HG02678 (cell line): Measurements from ENCODE around the gene CNKSR3.

Experiments used
- ATAC-seq: cut with Tn5 transposase; IDR thresholded peaks from one replicate; pipeline ENCODE4 v1.9.1; 2021; ENCODE audit warnings: mild to moderate bottlenecking, moderate library complexity; ENCODE audit not compliant: unreplicated experiment

Gene CNKSR3

DNA sequence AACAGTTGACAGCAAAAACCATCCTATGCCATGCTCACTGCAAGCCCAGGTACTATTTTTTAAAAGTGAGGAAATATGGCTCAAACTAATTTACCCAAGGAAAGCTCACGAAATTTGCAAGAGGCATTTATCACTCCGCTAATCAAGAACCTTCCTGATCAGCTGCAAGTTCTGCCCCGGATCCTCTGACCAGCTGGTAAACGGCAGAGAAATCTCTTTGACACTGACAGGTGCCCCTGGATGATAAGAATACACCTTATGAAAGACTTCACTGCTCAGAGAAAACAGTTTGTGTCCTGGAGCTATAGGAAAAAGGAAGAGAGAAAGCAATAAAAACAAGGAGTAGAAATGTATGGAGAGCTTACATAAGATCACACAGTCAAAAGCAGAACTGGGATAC is 6.4 kb downstream of the CNKSR3 start:
- no peak for ATAC-seq

DNA sequence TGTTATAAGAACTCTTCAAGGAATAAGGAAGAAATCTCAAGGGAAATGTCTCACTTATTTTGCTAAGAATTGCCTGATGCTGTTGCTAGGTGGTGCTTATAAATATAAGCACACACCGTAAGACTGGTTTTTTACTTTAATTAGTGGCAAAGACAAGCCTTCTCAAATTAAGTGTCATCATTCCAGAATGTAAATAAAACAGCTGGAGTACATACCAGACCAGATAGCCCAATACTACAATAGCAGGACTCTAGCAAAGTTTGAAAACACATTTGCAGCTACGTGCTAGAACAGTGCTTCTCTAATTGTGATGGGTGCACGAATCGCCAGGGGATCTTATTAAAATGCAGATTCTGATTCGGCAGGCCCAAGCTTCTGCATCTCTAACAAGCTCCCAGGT is 6.8 kb downstream of the CNKSR3 start:
- ATAC-seq, result no peak

DNA sequence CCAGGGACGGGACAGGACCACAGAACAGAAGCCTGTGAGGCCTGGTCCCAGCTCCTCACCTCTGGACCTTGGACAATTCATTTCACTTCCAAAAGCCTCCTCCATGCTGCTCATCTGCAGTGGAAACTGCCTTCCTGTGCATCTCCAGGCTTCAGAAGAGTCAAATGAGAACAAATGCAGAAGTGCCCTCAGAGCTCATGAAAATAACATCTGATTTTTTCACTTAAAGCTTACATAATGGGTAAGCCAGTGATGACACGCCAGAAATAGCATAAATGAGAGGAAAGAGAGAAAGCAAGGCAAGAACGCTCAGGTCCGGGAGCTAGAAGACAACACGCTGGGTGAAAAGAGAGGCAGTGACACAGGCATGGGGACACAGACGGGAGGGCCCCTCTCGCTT is 7.9 kb downstream of the CNKSR3 start:
- ATAC-seq, result no peak

DNA sequence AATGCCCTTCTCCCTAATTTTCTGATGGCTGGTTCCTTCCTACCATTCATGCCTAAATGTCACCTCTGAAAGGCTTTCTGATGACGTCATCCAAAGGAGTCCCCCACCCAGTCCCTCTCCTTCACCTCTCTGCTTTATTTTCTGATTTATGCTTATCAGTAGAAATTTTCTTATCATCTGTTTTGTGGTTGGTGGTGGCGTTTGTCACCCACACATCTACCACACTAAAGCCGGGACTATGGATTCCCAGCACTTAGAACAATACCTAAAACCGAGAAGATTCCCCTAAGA is 9.0 kb downstream of the CNKSR3 start:
- ATAC-seq, result no peak

DNA sequence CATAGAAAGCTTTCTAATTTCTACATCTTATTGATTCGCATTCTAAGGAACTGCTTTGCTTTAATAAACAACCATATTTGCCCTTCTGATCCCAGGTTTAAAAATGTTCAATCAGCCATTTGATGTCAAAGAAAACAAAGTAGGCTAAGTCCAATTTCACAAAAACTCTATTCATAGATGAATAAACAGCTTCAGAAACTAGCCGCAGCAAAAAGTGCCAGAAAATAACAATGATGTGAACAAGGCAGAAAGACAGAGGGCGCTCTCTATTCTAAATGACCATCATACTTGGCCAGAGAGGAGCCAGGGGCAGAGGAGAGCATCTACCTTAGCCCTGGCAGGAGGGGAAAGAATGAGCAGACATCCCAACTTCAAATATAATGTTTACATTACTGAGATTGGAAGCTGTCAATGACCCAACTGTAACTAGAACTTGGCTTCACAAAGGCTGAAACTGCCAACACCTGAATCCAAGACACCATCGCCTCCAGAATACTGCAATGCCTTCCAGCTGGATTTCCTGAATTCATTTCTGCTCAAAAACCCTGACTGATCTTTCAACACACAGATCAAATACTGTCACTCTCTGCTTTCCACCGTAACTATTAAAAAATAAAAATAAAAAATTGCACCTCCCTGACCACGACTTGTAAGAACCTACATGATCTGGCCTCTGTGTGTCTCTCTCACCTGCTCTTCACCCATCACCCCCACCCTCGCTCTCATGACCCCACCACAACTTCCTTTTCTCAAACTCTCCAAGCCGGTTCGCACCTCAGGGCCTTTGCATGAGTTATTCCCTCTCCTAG is 9.5 kb downstream of the CNKSR3 start:
- no peak for ATAC-seq

DNA sequence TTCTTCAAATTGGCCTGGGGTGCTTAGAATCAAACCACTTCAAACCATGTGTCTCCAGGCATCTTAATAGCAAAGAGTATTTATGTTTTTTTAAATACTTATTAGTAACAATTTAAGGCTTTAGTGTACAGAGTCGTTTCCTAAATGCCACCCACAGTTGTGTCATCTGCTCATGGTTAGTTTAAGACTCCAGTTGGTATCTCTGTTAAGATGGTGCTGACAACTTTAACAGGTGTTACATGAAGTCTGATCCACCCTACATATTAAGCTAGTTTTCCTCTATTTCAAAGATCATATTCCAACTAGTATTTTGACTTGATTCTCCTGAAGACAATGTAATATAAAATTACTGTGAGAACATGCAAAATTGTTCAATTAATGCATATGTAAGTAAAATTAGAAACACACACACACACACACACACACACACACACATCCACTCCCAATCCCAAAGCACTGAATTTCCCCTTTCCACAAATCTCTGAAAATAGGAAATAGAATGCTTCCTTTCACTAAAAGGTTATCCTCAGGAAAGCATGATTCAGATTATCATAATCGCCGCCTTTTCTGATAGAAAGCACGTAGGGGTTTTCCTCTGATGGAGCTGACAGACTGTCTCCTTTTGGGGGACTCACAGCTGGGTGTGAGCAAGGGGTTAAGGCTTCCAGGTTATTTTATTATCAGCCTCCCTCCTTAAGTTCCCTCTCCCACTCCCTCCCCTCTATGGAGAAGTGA is 10.5 kb downstream of the CNKSR3 start:
- no peak for ATAC-seq

DNA sequence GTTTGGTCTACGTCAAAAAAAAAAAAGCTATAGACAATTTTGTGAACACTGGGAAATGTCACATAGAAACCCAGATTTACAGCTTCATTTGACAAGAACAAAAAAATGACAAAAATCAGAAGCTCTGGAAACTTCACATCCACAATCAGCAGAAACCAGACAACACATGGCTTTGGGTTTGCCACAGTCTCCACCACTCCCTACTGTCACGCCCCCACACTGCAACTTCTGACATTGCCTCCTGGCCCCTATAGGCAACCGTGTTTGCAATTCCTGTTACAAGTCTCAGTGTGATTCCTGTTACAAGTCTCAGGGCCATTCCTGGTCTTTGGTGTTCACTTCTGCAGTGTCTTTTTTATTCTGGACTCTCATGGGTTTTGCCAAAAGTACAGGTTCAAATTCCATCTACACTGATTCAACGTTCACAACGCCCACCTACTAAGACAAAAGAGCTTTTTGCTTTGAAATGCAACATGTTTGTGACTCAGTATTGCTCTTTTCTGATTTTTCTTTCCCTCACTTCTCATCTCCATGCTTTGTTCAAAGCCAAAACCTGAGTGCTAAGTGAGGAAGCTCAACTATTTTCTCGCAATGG is 12.0 kb downstream of the CNKSR3 start:
- no peak for ATAC-seq

DNA sequence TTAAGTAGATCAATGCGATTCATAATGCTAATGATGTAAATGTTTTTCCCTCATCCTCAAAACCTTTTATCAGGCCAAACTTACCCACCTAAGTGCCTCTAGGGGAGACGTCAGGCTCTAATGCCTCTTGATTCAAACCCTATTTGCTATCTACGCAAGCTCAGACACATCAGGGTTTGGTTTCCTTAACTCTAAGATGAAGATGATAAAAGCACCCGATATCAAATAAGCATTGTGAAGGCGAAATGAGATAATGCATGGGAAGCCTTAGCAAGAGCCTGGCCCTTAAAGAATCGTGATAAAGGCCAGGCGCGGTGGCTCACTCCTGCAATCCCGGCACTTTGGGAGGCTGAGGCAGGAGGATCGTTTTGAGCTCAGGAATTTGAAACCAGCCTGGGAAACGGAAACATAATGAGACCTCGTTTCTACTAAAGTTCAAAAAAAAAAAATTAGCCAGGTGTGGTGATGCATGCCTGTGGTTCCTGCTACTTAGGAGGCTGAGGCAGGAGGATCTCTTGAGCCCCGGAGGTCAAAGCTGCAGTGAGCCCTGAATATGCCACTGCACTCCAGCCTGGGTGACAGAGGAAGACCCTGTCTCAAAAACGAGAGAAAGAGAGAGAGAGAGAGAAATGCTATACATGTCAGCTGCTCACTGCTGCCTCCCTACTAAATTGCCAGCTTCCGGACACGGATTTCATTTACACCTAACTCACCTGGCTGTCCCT is 13.5 kb downstream of the CNKSR3 start:
- no peak for ATAC-seq

DNA sequence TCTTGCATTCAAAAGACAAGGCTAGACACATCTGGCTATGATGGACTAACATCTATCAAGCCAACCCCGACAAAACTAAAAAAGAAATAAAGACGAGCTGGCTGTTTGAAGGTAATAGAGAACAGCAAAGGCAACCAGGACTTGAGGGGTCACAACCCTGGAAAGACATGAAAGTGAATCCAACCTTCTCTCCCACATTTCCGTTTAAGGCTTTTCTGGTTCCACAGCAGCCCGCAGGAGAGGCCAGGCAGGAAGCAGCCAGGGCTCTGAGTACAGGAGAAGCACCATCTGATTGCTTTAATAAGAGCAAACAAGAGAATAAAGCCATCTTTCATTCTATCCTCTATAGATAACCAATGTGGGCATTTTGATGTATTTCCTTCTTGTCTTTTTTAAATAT is 14.3 kb downstream of the CNKSR3 start:
- no peak for ATAC-seq

DNA sequence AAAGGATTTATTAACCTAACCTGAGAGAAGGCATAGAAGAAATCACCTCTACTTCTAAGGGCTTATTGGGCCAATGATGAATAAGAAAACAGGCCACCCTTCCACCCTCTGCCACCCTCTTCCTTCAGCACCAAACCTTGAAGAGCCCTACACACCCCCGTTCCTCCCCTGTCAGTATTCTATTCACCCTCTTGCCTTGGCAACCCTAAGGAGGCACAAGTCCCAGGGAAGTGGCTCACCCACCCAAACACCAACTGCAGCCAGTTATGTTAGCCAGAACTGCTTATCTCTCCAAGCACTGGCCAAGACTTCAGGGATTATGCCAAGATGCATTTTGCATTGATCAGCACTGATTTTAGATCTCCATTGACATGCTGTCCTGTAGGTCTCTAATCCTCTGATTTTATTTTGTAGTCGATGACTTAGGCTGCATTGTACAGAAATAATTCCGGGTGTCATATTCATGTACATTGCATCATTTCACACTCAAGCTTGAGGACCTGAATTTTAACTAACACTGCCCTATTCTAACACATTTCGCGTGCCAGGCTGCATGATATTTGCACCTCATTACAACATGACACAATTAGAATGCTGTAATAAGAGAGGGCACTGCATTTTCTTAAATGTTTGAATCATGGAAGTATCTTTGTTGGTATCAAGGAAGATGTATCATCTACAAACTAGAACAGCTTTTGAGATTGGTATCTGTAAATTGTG is 15.7 kb downstream of the CNKSR3 start:
- ATAC-seq, result no peak

DNA sequence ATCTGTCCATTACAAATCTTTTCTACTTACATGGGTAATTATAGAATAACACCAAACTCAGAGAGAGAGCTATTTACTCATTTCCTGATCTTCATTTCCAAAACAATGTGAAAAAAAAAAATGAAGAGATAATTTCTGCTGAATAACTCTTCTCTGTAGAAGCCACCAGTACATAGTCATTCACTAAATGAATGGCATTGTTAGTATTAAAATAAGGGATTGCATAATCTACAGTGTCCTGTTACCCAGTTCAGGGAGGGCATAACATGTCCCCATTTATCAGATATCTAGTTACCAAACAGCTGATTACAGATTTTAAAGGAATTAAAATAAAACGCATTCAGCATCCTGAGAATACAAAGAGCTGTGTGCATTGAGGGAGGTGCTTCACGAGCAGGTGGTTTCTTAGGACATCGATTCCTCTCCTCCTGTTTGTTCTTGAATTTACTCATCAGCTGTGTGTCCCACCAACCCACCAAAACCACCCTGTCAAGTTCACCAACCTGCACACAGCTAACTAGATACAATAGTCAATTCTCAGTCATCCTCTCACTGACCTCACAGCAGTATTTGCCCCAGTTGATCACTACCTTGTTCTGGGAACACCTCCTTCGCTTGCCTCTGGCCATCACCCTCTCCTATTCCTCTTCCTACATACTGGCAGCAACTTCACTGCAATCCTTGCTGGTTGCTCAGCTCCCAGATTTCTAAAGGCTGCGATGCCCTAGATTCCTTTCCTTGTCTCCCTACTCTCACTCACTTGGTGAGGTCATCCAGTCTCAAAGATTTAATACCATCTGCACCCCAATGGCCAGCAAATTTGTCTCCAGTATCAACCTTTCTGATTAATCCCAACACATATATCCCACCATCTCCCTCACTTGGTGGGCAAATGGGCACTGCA is 18.7 kb downstream of the CNKSR3 start:
- peak; percentile 52 for ATAC-seq

DNA sequence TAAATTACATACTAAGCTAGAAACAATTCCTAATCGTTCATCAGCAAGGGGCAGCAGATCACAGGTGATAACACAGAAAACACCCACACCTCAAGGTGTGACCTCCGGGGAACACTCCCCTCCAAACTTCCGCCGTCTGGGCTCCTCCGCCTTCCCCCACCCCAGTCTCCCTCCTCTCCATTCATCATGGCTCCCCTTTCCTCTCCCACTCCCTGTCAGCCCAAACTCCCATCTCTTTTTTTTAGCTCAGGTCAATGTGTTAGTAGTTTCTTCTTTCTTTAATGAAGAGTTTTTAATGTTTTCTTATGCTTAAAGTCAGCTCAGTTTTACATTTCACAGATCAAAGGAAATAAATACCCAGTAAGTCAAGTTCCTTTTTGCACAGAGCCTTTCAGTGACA is 20.7 kb downstream of the CNKSR3 start:
- no peak for ATAC-seq

DNA sequence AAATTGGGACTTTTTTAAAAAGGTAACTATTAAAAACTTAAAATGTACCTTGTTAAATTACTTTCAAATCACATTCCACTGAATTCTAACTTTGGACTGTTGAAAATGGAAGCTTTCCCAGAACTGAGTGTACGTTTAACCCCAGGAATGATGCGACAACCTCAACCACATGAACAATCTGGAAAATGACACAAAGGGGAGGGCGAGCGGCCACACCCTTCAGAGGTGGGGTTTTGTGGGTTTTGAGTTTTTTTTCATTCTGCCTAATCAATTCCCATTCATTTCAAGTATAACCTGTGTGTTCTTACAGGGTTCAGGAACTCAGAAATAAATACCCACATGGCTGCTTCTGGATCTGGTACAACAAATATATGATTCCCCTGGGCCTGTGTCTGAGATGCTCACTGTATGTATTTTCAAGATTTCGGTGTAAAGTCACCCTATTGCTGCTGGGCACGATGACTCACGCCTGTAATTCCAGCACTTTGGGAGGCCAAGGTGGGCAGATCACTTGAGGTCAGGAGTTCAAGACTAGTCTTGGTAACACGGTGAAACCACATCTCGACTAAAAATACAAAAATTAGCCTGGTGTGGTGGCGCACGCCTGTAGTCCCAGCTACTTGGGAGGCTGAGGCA is 21.6 kb downstream of the CNKSR3 start:
- no peak for ATAC-seq

DNA sequence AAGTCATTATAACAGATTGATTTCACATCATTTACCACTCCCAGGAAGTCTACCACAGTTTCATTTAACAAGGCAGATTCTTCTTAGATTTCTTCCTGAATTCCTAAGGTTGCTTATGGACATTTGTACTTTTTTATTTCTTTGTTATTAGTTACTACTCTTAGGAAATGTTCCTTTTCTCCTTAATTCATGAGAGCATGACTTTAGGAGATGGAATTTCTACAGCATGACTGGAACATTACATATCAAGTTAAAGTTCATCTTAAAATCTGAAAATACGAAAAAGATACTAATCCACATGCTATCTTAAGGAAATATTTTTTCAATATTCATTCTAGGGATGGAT is 22.3 kb downstream of the CNKSR3 start:
- ATAC-seq, result no peak

DNA sequence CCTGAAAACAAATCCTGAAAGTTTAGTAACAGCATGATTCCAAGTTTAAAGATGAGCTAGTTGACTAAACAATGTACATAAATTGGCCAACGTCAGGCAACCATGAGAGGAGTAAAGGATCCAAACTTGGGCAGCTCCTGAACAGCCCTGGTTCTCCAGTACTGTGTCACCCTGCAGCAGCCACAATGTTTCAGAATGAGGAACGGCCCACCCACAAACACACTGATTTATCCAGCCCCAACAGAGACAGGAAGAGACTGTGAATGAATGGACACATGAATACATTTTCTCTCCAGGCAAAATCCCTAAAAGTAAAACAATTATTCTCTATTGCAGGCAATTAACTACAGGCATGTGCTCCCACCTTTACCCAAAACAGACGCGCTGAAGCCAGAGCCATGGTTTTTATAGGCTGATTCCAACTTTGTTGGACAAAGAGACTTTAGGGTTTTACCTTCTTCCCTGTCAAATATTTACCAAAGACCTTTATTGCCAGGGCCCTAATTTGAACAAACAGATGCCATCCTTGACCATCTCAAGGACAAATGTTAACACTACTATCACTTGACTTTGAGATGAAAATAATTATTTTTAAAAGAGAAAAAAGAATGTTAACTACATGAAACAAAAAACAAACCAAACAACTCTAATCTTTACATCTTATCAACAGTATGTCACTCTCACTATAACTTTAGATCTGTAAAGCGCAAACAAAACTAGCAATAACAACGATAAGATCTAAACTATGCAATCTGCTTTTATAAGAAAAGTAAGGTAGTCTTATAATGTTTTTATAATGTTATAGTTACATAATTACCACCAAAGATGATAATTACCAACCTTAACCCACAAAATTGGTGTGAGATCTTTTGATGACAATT is 22.9 kb downstream of the CNKSR3 start:
- ATAC-seq, result no peak

DNA sequence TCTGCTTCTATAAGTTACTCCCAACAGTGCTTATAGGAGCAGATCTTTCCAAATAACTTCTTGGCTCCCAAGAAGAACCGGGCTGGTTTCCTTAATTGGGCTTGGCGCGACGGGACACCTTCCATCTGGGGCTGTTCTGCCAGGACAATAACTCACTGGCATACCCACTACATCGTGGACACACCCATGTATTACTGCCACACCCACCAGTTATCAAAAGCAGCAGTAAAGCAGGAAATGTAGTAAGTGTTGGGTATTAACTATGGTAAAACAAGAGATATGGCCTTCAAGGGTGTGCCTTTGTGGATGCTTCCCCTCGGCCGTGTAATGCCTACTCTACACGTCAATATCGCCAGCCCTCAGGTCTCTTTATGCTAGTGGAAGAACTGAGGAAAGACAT is 24.7 kb downstream of the CNKSR3 start:
- ATAC-seq, result no peak

DNA sequence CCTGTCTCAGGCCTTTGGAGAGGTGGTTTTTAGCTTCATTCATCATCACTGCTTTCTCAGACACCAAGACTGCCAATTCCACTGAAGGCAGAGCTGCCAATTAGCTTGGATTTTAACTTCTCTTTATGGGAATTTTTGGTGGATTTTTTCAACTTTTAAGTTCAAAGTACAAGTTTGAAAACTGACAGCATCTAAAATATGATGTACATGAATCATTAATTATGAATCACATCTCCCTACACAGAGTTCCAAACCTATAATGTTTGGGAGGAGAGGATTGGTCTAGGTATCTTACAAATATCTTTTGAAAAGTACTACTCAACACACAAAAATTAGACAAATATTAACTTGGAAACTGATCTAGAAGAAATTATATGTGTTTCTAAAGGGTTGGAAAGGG is 25.5 kb downstream of the CNKSR3 start:
- ATAC-seq, result no peak

DNA sequence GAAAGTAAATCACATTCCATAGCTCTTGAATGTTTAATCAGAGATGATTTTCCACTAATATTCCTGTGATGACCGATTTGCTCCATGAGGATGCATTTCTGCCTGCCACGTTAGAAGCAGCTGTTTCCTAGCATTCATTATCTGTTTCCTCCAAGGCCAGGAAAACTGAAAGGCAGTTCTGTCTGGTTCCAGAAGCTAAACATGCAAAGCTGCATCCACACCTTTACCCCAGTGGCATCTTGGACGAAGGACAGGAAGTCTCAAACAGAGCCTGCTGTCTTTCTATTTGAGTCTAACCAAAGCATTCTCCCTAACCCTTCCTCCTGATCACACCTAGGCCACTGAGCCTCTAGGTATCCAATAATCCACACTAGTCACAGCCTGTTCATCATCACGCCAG is 27.6 kb downstream of the CNKSR3 start:
- no peak for ATAC-seq
